SK-N-MC (cell line): Measurements from ENCODE around the gene ALS2CL.

Experiments
- EZH2 ChIP-seq: fragments of 200-600 bp; sonication (generic); IDR thresholded peaks from one replicate; pipeline ENCODE4 v1.6.1; 2017; ENCODE audit warnings: antibody characterized with exemption
- FOXP2 ChIP-seq: optimal IDR thresholded peaks from 2 replicates; pipeline ENCODE3; 2011; ENCODE audit warnings: mild to moderate bottlenecking, moderate library complexity; ENCODE audit not compliant: insufficient read depth; ENCODE audit errors: extremely low read length, control extremely low read depth
- POLR2AphosphoS5 ChIP-seq: IDR thresholded peaks from 2 replicates; pipeline ENCODE4 v1.6.1; 2012; ENCODE audit warnings: mild to moderate bottlenecking, low read depth, low read length, borderline replicate concordance

DNA sequence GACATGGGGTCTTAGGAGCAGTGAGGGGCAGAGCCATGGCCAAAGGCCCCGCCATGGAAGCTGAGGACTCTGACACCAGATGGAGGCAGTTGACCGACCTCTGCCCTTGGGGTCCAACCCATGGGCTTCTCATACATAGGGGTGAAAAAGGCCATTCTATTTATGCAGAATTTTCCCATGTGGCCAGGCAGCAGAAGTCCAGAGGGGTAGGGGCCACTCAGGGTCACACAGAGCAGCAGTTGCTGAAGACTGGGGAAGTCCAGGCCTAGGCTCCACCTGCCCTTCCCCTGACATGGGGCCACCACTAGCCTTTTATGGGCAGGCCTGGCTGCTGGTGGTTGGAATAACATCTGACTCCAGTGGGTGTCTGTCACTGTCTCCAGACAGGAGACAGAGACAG lies 17.8 kb upstream of the ALS2CL start:
- TF ChIP-seq EZH2 = no peak
- TF ChIP-seq POLR2AphosphoS5 = no peak
- TF ChIP-seq FOXP2 = no peak
